ENCODE data around the gene EFNA4.

Gene EFNA4

DNA sequence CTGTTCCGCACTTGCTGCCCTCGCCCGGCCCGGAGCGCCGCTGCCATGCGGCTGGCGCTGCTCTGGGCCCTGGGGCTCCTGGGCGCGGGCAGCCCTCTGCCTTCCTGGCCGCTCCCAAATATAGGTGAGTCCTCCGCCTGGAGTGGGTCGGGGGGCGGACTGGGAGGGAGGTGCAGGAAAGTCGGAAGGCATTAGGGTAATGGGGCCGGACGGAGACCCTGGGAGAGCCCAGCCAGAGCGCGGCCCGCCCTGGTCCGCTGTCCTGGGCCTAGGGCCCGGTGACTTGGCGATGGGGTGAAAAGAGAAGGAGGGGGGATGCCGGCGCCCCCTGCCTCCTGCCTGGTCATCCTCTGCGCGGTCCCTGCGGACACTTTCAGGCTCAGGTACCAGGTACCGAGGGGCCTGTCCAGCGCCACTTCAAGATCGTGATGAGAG, 12.2 kb upstream of the EFNA4 start:
- no peak for DNase-seq (ENCODE audit: low read depth in 2 of 2, low spot score in 1 of 2)

DNA sequence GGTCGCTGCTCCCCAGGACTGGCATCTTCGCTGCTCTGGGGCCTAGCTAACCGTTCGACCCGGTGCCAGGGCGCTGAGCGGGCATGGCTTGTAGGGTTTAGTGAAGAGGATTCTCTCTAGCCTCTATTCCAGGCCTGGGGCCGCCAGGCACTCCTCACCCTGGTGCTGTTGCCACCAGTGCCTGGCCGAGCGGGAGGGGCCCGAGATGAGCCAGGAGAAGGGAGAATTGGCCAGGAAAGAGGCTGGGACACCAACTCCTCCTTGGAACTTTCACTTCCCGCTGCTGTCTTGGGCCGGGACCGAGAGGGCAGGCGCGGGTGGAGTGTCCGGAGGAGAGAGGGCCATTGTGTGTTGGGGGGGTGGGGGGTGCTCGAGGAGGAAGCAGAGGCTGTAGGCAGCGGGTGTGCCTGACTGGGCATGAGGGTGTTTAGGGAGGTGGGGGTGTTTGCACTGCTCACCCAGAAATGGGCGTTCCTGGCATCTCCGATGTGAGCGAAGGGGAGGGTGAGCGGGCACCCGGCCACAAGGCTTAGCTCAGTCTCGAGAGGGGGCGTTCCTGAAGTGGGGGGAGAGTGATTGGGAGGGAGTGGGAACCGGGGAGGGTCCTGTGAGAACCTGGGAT, 11.7 kb upstream of the EFNA4 start:
- DNase-seq (ENCODE audit: low read depth in 2 of 2, low spot score in 1 of 2), result no peak

DNA sequence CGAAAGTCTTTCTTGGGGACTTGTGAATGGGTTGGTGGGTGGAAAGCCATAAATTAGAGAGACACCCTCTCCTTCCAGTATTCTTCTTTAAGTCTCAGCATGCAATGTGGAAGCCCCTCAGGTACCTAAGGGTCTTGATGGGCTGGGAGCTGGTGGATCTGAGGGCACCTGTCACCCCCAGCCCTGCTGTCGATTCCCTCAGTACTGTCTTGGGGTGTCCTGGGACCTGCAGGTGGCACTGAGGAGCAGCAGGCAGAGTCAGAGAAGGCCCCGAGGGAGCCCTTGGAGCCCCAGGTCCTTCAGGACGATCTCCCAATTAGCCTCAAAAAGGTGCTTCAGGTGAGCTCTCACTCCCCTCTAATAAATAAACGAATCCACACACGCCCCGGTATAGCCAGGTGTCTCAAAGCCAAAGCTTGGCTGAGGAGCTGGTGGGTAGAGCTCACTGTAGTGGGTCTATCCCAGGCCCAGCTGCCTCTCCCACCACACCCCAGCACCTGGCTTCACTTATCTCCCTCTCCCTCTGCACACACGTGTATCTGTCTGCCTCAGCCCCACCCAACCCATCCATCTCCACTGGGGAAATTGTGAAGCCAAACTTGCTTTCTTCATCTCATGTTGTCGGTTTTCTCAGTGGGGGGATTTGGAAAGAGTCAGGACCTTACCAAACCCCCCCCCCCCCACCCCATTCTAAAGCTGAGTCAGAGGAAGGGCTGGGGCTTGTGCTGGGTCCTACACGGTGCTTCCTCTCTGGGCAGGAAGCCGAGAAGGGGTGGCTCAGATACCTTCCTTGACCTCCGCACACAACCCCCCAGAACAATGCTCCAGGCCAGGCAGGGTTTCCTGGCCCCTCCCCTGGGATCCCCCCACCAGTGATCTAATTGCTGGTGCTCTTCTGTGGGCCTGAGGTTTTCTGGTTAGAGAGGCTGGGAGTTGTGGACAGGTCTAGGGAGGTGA, 10.8 kb upstream of the EFNA4 start:
- no peak for DNase-seq (ENCODE audit: low read depth in 2 of 2, low spot score in 1 of 2)

DNA sequence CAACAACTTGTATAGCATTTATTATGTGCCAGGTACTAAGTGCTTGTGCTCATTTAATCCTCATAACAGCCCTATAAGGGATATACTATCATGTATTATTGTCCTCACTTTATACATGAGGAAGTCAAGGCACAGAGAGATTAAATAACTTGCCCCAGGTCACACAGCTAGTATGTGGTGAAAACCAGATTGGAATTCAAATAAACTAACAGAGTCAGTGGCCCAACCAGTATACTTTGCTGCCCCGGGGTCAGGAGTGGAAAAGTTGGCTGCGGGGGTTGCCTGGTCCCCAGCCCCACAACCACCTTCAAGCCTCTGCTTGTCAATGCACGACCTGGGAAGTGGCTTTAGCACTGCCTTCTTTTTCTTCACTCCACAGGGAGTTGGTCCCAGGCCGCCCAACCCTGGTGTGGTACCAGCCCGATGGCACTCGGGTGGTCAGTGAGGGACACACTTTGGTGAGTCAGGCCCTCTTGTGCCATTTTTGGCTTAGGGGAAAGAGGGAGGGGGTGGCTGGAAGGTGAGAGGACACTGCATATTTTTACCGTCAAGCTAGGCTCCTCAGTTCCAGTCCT, 9.9 kb upstream of the EFNA4 start:
- no peak for DNase-seq (ENCODE audit: low read depth in 2 of 2, low spot score in 1 of 2)

DNA sequence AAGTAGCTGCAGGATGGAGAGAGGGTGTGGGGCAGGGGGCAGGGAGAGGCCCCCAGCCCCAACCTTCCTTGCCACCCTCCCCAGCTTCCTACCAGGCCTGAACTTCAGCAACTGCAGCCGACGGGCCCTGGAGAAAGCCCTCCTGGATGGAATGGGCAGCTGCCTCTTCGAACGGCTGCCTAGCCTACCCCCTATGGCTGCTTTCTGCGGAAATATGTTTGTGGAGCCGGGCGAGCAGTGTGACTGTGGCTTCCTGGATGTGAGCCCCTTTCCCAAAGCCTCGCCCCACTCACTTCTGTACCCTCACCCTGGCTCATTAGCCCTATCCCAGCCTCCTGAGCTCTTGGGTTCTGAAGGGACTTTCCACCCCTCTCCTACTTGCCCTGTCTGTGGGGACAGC, 6.4 kb upstream of the EFNA4 start:
- DNase-seq (ENCODE audit: low read depth in 2 of 2, low spot score in 1 of 2), result no peak

DNA sequence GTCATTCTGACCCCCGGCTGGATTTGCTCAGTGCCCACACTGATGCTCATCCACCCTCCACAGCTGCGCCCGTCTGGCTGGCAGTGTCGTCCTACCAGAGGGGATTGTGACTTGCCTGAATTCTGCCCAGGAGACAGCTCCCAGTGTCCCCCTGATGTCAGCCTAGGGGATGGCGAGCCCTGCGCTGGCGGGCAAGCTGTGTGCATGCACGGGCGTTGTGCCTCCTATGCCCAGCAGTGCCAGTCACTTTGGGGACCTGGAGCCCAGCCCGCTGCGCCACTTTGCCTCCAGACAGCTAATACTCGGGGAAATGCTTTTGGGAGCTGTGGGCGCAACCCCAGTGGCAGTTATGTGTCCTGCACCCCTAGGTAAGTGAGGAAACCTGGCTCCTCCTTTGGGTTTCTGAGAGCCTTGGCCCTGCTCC, 5.7 kb upstream of the EFNA4 start:
- no peak for DNase-seq (ENCODE audit: low read depth in 2 of 2, low spot score in 1 of 2)

DNA sequence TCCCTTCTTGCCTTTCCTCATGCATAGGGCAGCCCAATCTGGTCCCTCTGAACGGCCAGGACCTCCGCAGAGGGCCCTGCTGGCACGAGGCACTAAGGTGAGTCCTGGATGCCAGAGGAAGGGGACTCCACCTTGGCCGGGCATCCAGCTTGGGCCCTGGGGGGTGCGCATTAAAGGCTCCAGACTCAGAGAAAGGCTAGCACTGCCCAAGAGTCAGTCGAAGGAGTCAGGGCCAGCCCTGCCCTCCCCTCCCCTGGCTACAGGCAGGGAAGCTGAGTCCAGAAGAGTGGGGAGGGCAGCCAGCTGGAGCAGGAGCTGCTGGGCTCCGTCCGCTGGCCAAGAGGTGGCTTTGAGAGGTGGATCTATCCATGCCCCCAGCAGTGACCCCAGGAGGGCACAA, 2.8 kb upstream of the EFNA4 start:
- DNase-seq (ENCODE audit: low read depth in 2 of 2, low spot score in 1 of 2), result no peak

DNA sequence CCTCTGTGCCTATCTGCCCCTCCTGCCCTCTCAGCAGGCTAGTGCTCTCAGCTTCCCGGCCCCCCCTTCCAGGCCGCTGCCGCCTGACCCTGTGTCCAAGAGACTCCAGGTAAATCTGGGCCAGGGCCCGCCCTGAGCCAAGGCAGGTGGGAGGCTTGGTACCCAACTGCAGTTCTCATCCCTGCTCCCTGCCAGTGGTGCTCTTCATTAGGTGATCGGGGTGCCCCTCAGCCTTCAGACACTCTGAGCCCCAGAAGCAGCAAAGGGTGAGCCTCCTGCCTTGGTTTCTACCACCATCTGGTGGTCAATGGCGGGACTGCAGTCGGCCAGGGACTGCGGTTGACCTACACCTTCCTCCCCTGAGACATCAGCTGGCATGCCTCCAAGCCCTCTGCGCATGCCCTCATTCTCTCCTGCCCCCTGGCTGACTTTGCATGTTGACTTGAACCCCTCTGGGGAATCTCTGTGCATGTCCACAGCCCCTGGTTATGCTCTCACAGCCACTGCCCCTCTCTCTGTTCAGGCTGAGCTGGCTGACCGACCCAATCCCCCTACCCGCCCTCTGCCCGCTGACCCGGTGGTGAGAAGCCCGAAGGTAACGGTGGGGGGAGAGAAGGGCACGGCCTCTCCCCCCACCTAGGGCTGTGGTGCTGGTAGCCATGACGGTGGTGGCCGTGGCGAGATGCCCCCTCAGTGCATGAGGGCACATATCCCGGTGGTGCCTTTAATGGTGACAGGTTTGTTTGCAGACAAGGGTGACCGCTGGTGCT, 2.0 kb upstream of the EFNA4 start:
- DNase-seq (ENCODE audit: low read depth in 2 of 2, low spot score in 1 of 2), result peak; percentile 93 to 98

DNA sequence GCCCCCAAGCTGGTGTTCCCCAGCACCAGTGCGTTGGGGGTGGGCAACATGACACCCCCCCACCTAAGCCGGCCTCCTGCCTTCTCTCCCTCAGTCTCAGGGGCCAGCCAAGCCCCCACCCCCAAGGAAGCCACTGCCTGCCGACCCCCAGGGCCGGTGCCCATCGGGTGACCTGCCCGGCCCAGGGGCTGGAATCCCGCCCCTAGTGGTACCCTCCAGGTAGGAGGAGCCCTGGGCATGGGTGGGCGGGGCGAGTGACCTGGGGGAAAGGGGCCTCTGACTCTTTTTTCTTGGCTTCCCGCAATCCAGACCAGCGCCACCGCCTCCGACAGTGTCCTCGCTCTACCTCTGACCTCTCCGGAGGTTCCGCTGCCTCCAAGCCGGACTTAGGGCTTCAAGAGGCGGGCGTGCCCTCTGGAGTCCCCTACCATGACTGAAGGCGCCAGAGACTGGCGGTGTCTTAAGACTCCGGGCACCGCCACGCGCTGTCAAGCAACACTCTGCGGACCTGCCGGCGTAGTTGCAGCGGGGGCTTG, 1.3 kb upstream of the EFNA4 start:
- no peak for DNase-seq (ENCODE audit: low read depth in 2 of 2, low spot score in 1 of 2)

DNA sequence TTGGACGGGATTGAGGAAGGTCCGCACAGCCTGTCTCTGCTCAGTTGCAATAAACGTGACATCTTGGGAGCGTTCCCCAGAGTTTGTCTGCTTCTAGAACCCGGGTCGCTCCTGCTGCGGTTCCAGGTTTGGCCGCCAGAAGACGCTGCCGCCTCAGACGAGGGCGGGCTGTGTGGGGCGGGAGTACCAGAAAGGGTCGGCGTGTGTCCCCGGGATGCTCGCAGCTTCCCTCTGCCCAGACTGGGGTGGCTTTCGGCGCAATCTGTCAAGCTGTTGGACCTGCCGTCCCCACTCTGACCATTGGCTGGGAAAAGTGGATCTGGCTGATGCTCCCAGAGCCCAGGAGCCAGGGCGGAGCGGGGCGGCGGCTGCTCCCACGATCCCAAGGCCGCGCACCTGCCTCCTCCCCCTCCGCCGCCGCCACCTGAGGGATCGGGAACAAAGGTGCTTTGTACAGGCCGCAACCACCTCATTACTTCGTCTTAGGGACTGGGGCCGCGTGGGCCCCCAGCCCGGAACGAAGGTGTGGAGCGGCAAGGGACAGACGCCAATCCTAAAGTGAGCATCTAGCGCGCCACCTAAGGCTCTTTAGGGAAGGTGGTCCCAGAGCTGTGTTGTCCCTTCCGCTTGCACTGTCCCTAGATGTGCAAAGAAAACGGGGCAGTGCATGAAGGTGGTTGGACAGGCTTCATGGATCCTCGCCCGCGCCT, 683 bp upstream of the EFNA4 start:
- peak in 1 of 2 donors; percentile 49 for DNase-seq (ENCODE audit: low read depth in 2 of 2, low spot score in 1 of 2)

DNA sequence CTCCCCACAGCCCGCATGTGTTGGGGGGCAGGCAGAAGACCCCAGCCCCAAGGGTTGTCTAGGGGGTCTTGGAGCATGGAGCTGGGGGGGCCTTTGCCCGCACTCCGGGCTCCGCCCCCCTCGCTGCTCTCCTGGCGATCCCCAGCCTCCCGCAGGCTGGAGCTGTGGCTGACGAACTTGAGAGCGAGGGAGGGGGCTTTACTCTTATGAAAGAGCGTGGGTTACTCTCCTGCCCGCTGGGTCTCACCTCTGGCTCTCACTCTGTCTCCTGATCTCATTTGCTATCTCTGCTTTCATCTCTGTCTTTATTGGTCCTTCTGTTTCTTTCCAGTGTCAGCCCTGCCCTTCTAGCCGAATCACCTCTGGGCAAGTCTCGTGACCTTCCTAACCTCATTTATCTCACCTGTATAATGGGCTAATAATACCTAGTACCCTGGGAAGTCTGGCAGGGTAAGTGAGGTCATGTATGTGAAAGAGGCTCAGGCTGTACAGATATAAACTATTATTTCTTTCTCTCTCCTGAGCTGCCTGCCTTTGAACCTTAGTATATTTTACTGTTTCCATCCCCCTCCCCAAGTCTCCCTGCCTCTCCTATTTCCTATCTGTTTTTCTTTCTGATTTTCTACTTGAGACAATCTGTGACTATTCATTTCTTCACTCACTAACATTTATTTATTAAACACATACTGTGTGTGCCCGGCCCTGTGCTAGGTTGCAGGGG, 731 bp downstream of the EFNA4 start:
- no peak for DNase-seq (ENCODE audit: low read depth in 2 of 2, low spot score in 1 of 2)

DNA sequence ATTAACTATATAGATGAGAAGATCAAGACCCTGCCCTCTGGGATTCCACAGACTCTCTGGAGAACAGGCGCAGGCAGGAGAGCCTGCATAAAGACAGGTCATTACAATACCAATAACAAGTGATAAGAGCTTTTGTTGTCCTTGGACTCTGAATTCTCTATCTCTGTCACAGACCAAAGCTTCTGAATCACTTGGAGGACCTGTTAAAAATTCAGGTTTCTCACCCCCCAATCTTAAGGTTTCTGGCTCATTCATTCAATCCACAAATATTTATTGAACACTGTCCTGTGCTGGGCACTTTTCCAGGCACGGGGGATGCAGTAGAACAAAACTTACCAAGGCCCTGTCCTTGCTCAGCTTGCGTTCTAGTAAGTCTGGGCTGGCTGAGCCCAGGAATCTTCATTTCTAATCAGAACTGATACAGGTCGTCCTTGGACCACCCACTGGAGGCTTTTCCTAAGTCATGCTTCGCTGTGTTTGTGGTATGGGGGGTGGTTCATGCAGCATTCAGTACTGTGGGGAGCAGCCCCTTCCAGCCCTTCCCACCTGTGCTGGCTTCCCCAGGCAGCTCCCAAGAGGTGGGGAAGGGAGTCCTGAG, 1.4 kb downstream of the EFNA4 start:
- no peak for DNase-seq (ENCODE audit: low read depth in 2 of 2, low spot score in 1 of 2)

DNA sequence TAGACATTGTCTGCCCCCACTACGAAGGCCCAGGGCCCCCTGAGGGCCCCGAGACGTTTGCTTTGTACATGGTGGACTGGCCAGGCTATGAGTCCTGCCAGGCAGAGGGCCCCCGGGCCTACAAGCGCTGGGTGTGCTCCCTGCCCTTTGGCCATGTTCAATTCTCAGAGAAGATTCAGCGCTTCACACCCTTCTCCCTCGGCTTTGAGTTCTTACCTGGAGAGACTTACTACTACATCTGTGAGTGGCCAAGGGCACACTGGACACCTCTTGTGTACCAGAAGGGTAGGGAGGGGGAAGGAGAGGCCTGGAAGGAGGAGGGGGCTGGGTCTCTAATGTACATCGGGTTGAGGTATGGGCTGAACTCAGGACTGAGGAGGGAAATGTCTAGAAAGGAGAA, 3.2 kb downstream of the EFNA4 start:
- DNase-seq (ENCODE audit: low read depth in 2 of 2, low spot score in 1 of 2), result no peak

DNA sequence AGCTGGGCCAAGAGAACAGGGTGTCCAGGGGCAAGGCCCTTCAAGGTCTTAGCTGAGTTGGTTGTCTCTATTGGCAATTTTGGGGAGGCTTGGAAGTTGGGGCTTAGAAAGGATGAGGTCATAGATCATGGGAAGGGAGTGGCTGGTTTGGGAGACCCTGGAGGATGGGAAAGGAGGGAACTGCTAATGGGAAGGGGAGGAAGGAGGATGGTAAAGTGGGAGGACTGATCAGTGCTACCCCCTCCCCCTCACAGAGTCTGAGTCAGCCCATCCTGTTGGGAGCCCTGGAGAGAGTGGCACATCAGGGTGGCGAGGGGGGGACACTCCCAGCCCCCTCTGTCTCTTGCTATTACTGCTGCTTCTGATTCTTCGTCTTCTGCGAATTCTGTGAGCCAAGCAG, 5.1 kb downstream of the EFNA4 start:
- no peak for DNase-seq (ENCODE audit: low read depth in 2 of 2, low spot score in 1 of 2)

DNA sequence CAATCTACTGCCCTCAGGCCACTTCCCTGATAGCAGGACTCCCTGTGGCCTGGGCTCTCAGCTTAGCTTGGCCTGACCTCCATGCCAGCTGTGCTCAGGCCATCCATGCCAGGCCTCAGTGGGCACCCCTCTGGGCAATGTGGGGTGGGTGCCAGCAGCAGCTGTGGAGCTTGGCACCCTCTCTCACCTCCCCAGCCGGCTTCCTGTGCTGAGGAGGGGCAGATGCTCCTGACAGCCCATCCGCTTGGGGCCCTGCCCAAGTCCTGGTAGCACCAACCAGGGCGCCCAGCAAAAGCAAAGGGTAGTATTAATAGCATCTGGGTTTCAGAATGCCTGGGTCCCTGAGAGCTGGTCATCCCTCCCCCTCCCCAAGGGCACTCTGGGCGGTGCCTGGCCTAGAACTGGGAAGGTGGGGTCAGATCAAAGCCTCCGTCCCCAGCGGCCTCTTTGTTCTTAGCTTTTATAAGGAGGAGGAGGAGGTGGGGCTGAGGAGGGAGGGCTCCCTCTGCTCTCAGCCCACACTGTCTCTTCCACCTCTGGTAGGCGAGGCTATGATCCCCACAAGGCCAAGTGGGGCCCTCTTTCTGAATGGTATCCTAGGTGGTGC, 6.1 kb downstream of the EFNA4 start:
- no peak for DNase-seq (ENCODE audit: low read depth in 2 of 2, low spot score in 1 of 2)

DNA sequence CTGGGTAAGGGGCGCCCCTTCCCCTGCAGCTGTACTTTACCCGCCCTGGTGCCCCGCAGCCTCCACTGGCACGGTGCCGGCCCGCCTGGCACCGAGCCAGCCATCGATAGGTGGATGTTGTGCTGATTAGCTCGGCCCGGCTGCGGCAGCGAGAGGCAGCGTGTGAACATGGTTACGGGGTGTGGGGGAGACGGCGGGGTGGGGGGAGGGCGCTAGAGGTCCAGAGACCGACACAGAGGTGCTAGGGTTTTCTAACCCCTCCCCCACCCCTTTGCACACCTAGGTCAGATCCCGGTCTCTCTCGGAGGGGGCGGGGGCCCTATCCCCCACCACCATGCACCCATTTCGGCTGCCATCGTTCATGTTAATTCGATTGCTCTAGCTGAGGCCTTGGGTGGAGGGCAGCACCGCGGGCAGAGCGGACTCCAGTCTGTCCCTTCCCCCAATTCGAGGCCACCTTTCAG, 6.7 kb downstream of the EFNA4 start:
- DNase-seq (ENCODE audit: low read depth in 2 of 2, low spot score in 1 of 2), result no peak

DNA sequence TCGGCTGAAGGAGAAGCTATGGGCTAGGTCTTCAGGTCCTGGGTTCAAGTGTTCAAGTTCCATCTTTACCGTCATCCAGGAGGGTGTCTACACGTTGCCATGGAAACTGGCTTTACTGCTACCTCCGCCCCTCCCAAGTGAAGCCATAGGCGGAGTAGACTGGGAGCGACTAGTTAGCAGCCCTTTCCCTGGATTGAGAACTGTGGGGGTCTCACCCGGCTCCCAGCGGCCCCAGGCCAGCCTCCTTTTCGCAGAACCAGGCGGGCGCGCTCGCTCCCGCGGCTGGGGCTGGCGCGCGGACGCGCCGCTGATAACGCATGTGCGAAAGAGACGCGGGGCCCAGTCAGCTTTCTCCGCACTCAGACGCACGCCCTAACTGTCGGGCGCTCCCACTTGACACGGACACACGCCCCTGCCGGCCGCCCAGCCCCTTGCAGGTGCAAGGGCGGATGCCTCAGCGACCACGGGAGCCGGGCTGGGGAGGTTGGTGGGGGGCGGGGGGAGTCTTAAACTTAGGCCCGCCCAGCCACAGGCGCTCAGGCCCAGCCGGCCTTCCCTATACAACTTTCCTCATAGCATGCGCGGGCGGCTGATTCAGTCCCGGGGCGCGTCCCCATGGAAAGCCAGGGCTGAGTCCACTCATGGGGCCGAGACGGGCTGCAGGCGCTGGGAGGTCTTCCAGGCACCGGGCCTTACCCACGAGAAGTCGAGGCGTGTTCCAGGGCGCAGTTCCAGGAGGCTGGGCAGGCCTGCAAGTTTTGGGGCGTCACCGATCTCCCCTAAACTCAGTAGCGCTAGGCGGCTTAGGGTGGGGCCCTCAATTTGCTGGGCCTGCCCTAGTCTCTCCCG, 7.4 kb downstream of the EFNA4 start:
- peak in 1 of 2 donors; percentile 56 for DNase-seq (ENCODE audit: low read depth in 2 of 2, low spot score in 1 of 2)

DNA sequence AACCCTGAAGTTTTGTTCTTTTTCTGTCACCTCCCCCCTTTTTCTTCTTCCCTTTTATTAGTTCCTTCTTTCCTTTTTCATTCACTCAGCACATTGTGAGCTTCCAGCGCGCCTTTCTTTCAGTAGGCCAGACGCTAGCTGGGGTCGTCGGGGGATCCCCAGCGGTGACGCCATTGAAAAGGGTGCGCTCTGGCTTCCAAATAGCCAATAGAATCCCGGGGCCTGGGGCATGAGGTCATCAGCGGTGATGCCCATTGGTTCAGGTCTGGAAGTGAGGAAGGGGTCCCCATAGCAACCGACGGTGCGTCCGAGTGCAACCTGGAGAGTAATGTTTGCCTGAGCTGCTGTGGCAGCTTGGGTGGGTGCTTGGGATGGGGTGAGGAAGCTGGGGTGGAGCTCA, 8.2 kb downstream of the EFNA4 start:
- no peak for DNase-seq (ENCODE audit: low read depth in 2 of 2, low spot score in 1 of 2)
